PC-3 (cell line): ENCODE measurements around the gene THY1. TPM values are rescaled to one million over a fixed set of nuclear protein-coding genes. Genes with fewer than 3 reads are reported as not detected.

Source experiments
- ATAC-seq: fragments of 200-7000 bp; cut with Tn5 transposase; 2 replicates; pipeline ENCODE4 v1.9.1; 2020; ENCODE audit warnings: mild to moderate bottlenecking, moderate library complexity
- BruUV-seq: library from RNA; stranded (reverse); fragments of 400-500 nt; replicated peaks from 2 replicates; lab custom pipeline; 2021; lab: Mats Ljungman, UMichigan
- CTCF ChIA-PET: fragments of 300-600 bp; sonication (Branson Sonifier 250); formaldehyde crosslinking; loops from one replicate; lab custom pipeline; 2022; ENCODE audit warnings: antibody characterized with exemption; lab: Charles Lee
- POLR2A ChIA-PET: fragments of 300-600 bp; sonication (Branson Sonifier 250); formaldehyde crosslinking; loops from one replicate; lab custom pipeline; 2022; ENCODE audit warnings: antibody characterized with exemption; ENCODE audit not compliant: unreplicated experiment; lab: Charles Lee
- DNase-seq: peaks from one replicate; pipeline ENCODE4 v3.0.0-alpha.2; 2015
- H2AFZ ChIP-seq: fragments of 300-600 bp; sonication (generic); 2 replicates; pipeline ENCODE4 v1.6.0; 2016; ENCODE audit warnings: antibody characterized with exemption, low read length
- H3F3A ChIP-seq: fragments of 300-600 bp; sonication (generic); one replicate; pipeline ENCODE4 v1.6.0; 2017; ENCODE audit warnings: antibody characterized with exemption, low read length, control low read depth, mild to moderate bottlenecking; ENCODE audit not compliant: unreplicated experiment
- H3K27ac ChIP-seq: fragments of 300-600 bp; sonication (generic); 2 replicates; pipeline ENCODE4 v1.5.1; 2016; ENCODE audit warnings: mild to moderate bottlenecking, low read length
- H3K27me3 ChIP-seq: fragments of 300-600 bp; sonication (generic); 2 replicates; pipeline ENCODE4 v1.6.1; 2016; ENCODE audit warnings: low read length, mixed read lengths
- H3K36me3 ChIP-seq: fragments of 300-600 bp; sonication (generic); 2 replicates; pipeline ENCODE4 v1.6.1; 2016; ENCODE audit warnings: low read depth, mixed run types, low read length, mixed read lengths
- H3K4me1 ChIP-seq: fragments of 300-600 bp; sonication (generic); 2 replicates; pipeline ENCODE4 v1.5.1; 2016; ENCODE audit warnings: low read length; ENCODE audit not compliant: insufficient read depth
- H3K4me2 ChIP-seq: fragments of 300-600 bp; sonication (generic); 2 replicates; pipeline ENCODE4 v1.6.0; 2016; ENCODE audit warnings: low read length
- H3K4me3 ChIP-seq: fragments of 300-600 bp; sonication (generic); 2 replicates; pipeline ENCODE4 v1.5.1; 2016; ENCODE audit warnings: mild to moderate bottlenecking, low read length, mixed read lengths
- H3K79me2 ChIP-seq: fragments of 300-600 bp; sonication (generic); 2 replicates; pipeline ENCODE4 v1.6.1; 2017; ENCODE audit warnings: low read length, mixed read lengths
- H3K9ac ChIP-seq: fragments of 300-600 bp; sonication (generic); 2 replicates; pipeline ENCODE4 v1.6.0; 2016; ENCODE audit warnings: mild to moderate bottlenecking, low read length
- H3K9me2 ChIP-seq: fragments of 300-600 bp; sonication (generic); replicated peaks from 2 replicates; pipeline ENCODE4 v1.6.1; 2016; ENCODE audit warnings: mixed run types, low read length, mixed read lengths
- H3K9me3 ChIP-seq: fragments of 300-600 bp; sonication (generic); 2 replicates; pipeline ENCODE4 v1.6.1; 2016; ENCODE audit warnings: low read length, mixed read lengths
- H4K20me1 ChIP-seq: fragments of 300-600 bp; sonication (generic); 2 replicates; pipeline ENCODE4 v1.6.1; 2016; ENCODE audit warnings: low read length, mixed read lengths
- CTCF ChIP-seq: fragments of 300-600 bp; sonication (generic); conservative IDR thresholded peaks from 2 replicates; pipeline ENCODE4 v1.5.1; 2017; ENCODE audit warnings: antibody characterized with exemption, low read depth, mild to moderate bottlenecking, low read length
- EZH2 ChIP-seq: fragments of 300-600 bp; sonication (generic); IDR thresholded peaks from one replicate; pipeline ENCODE4 v1.6.1; 2017; ENCODE audit warnings: antibody characterized with exemption, mild to moderate bottlenecking, low read length; ENCODE audit not compliant: unreplicated experiment
- EZH2phosphoT487 ChIP-seq: fragments of 300-600 bp; sonication (generic); IDR thresholded peaks from 2 replicates; pipeline ENCODE4 v1.6.1; 2018; ENCODE audit warnings: mild to moderate bottlenecking, antibody characterized with exemption, low read length, borderline replicate concordance
- intact Hi-C: fragments of 100-400 bp; cut with micrococcal nuclease; formaldehyde crosslinking; loops from 2 replicates; pipeline ENCODE4 v1.9.0; 2023
- total RNA-seq: library from RNA; depleted of rRNA; stranded (reverse); fragments of >200 nt; gene quantifications from 2 replicates; pipeline ENCODE4 v1.2.3, GENCODE V29; 2014

THY1 gene
- total RNA-seq, 1 experiment from 2014 or later: not detected

- Histone ChIP-seq H3K4me3 (no peak overlapping the region), H4K20me1 (no peaks in the 10 kb centered on the region), H3K9me3 (no peaks in the 10 kb centered on the region), H3K27me3 (no peaks in the 10 kb centered on the region), H3K36me3 (no peaks in the 10 kb centered on the region), H3F3A (no peaks in the 10 kb centered on the region), H2AFZ (no peak overlapping the region), H3K9ac (no peak overlapping the region), H3K4me1 (peaks cover 19% of the 10 kb centered on the region), H3K27ac (no peak overlapping the region), H3K4me2 (no peak overlapping the region), H3K79me2 (no peaks in the 10 kb centered on the region), H3K9me2 (no peaks in the 10 kb centered on the region)
- ChIA-PET POLR2A (no interaction called here), CTCF (no interaction called here)
- ATAC-seq (no peak), DNase-seq (no peak)
- BruUV-seq: no TSS peak
- TF ChIP-seq EZH2 (no peak), CTCF (no peak), EZH2phosphoT487 (no peak)
- intact Hi-C loops: no loop called here
Measured at GRCh38 chr11:119415966-119416365, 7.0 kb downstream of the THY1 start.

DNA sequence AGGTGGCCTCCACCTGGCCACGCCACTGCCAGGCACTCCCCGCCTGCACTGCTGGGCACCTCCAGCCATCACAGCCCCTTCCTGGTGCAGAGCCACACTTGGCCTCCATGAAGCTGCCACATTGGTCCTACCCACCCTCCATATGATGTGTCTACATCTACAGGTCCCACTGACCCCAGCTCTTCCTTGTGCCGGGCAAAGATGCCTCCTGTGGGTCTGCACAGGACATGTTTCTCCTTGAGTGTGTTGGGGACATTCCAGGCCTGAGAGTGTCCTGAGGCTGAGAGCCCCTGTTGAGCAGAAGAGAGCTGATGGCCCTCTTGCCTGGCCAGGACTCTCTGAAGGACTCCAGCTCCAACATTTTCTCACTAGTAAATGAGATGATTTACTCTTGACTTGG, 7.5 kb downstream of the THY1 start:
- H3K9me3 ChIP-seq: no peaks in the 10 kb centered on the region
- H3K36me3 ChIP-seq: no peaks in the 10 kb centered on the region
- ChIA-PET POLR2A (no interaction called here), CTCF (no interaction called here)
- intact Hi-C loops: no loop called here
- H4K20me1 ChIP-seq: no peaks in the 10 kb centered on the region
- TF ChIP-seq EZH2phosphoT487 (no peak), CTCF (no peak), EZH2 (no peak)
- no peak overlapping the region for H3K4me2 ChIP-seq
- H3K4me1 ChIP-seq: peaks cover 19% of the 10 kb centered on the region
- no peaks in the 10 kb centered on the region for H3K9me2 ChIP-seq
- no peak overlapping the region for H3K27ac ChIP-seq
- no peaks in the 10 kb centered on the region for H3K27me3 ChIP-seq
- H3K4me3 ChIP-seq: no peak overlapping the region
- no peak overlapping the region for H3K9ac ChIP-seq
- H2AFZ ChIP-seq: no peak overlapping the region
- ATAC-seq (no peak), DNase-seq (no peak)
- no peaks in the 10 kb centered on the region for H3K79me2 ChIP-seq
- H3F3A ChIP-seq: no peaks in the 10 kb centered on the region
- BruUV-seq: no TSS peak

GRCh38 chr11:119414734-119415133, 8.2 kb downstream of the THY1 start:
- H2AFZ ChIP-seq: no peak overlapping the region
- intact Hi-C loops: no loop called here
- H3F3A ChIP-seq: no peaks in the 10 kb centered on the region
- no peak overlapping the region for H3K4me3 ChIP-seq
- H3K36me3 ChIP-seq: no peaks in the 10 kb centered on the region
- ATAC-seq (no peak), DNase-seq (no peak)
- no peak overlapping the region for H3K4me2 ChIP-seq
- no TSS peak for BruUV-seq
- peaks cover 19% of the 10 kb centered on the region for H3K4me1 ChIP-seq
- no peak overlapping the region for H3K9ac ChIP-seq
- no peaks in the 10 kb centered on the region for H3K79me2 ChIP-seq
- no peaks in the 10 kb centered on the region for H4K20me1 ChIP-seq
- TF ChIP-seq EZH2phosphoT487 (no peak), CTCF (no peak), EZH2 (no peak)
- H3K27ac ChIP-seq: no peak overlapping the region
- H3K9me3 ChIP-seq: no peaks in the 10 kb centered on the region
- POLR2A ChIA-PET: interaction anchor here (0.6 kb wide), 1 partner anchor 648 kb away, joined by 4 read pairs; no protein-coding TSS in a partner anchor
- no peaks in the 10 kb centered on the region for H3K9me2 ChIP-seq
- H3K27me3 ChIP-seq: no peaks in the 10 kb centered on the region
- CTCF ChIA-PET: no interaction called here
